Stomach (tissue), 9 donors: ENCODE data around the gene YARS1. TPM values are rescaled to one million over a fixed set of nuclear protein-coding genes. Genes with fewer than 3 reads are reported as not detected.

ENCODE experiments used
- DNase-seq, 2 donors: peaks; one replicate each; pipeline versions ENCODE4 v3.0.0 to v3.0.0-alpha.2; 2013 to 2019
- H3K27ac ChIP-seq, 5 donors: fragments of 200-600 bp in 4 of 5; sonication (generic) in 4 of 5; one replicate each; pipeline ENCODE4 v1.5.1; 2013 to 2019; ENCODE audit warnings: mild to moderate bottlenecking in 1 of 5, moderate library complexity in 1 of 5
- H3K27me3 ChIP-seq, 3 donors: fragments of 200-600 bp; sonication (generic); one replicate each; pipeline ENCODE4 v1.5.1; 2017 to 2019; ENCODE audit warnings: mixed run types in 1 of 3
- H3K36me3 ChIP-seq, 4 donors: fragments of 200-600 bp; sonication (generic); 1 replicate in 3 of 4; 2 replicates in 1 of 4; pipeline ENCODE4 v1.5.1; 2016 to 2019
- H3K4me1 ChIP-seq, 4 donors: fragments of 200-600 bp; sonication (generic); one replicate each; pipeline ENCODE4 v1.5.1; 2016 to 2019
- H3K4me3 ChIP-seq, 4 donors: fragments of 200-600 bp; sonication (generic) in 3 of 4; one replicate each; pipeline ENCODE4 v1.5.1; 2016 to 2019; ENCODE audit warnings: mild to moderate bottlenecking in 1 of 4
- H3K9me3 ChIP-seq, 4 donors: fragments of 200-600 bp; sonication (generic); one replicate each; pipeline ENCODE4 v1.5.1; 2016 to 2019
- EP300 ChIP-seq: sonication (generic); formaldehyde crosslinking; IDR thresholded peaks from one replicate; pipeline ENCODE4 v1.6.1; 2017; ENCODE audit warnings: antibody characterized with exemption
- POLR2A ChIP-seq, 4 donors: fragments of 450-650 bp; IDR thresholded peaks; one replicate each; pipeline ENCODE4 v1.6.1; 2016; ENCODE audit warnings: antibody characterized with exemption in 4 of 4, control low read depth in 2 of 4, mild to moderate bottlenecking in 1 of 4, moderate library complexity in 1 of 4
- POLR2AphosphoS5 ChIP-seq, 3 donors: sonication (generic); formaldehyde crosslinking; IDR thresholded peaks; one replicate each; pipeline ENCODE4 v1.6.1; 2016; ENCODE audit warnings: antibody characterized with exemption in 3 of 3
- WGBS, 5 donors: extraction: QIAGEN DNeasy Blood & Tissue Kit in 3 of 5; methylation state at CpG; one replicate each; pipeline versions ENCODE4 v1.1.5 to v1.1.7; 2013 to 2018; 5-methylcytosine and 5-hydroxymethylcytosine counted together
- intact Hi-C: fragments of 100-400 bp; cut with DNase I; formaldehyde crosslinking; loops from one replicate; pipeline ENCODE4 v1.15.1; 2023; ENCODE audit warnings: low total_unique reads
- polyA plus RNA-seq, 3 donors: library from polyadenylated mRNA; stranded (reverse); fragments of 200-250 nt; gene quantifications; one replicate each; pipeline ENCODE4 v1.2.3, GENCODE V29; 2013
- total RNA-seq, 5 donors: library from RNA; depleted of rRNA; stranded (reverse); fragments of >200 nt; gene quantifications; one replicate each; pipeline versions ENCODE4 v1.1.0 to v1.2.3, GENCODE V29; 2014 to 2016
- TF ChIP-seq, protein P1 (sequence below), 7 experiments: fragments of 450-650 bp in 4 of 7; fragments of 200-600 bp in 3 of 7; sonication (generic) in 3 of 7; IDR thresholded peaks; one replicate each; pipeline ENCODE4 v1.5.1; 2016 to 2019; ENCODE audit warnings: antibody characterized with exemption in 7 of 7, control low read depth in 2 of 7, mild to moderate bottlenecking in 1 of 7
- donor health status: healthy with polysubstance abuse.
- donor health status: Bipolar disorder and iron deficiency.
- donor health status: healthy.

The YARS1 gene
- total and polyA plus RNA-seq, 8 donors: 26.9 to 99.1 (median 55.4) TPM

- peaks cover 48 to 100% (median 98%) of the 10 kb centered on the region in 4 donors for H3K36me3 ChIP-seq
- no peaks in the 10 kb centered on the region for H3K4me1 ChIP-seq
- TF ChIP-seq, protein P1, sequence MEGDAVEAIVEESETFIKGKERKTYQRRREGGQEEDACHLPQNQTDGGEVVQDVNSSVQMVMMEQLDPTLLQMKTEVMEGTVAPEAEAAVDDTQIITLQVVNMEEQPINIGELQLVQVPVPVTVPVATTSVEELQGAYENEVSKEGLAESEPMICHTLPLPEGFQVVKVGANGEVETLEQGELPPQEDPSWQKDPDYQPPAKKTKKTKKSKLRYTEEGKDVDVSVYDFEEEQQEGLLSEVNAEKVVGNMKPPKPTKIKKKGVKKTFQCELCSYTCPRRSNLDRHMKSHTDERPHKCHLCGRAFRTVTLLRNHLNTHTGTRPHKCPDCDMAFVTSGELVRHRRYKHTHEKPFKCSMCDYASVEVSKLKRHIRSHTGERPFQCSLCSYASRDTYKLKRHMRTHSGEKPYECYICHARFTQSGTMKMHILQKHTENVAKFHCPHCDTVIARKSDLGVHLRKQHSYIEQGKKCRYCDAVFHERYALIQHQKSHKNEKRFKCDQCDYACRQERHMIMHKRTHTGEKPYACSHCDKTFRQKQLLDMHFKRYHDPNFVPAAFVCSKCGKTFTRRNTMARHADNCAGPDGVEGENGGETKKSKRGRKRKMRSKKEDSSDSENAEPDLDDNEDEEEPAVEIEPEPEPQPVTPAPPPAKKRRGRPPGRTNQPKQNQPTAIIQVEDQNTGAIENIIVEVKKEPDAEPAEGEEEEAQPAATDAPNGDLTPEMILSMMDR (IDR thresholded peaks at IDR 0.05): no peak
- DNase-seq: no peak
- intact Hi-C loops: no loop called here
- no peak overlapping the region for H3K27ac ChIP-seq
- no peak overlapping the region for H3K4me3 ChIP-seq
- no peaks in the 10 kb centered on the region for H3K9me3 ChIP-seq
- H3K27me3 ChIP-seq: no peaks in the 10 kb centered on the region
- 35 to 75% (median 52%) methylated on average over 1 of the region's 1 CpG for WGBS, 5 donors
Observed at GRCh38 chr1:32831878-32832277, 14.7 kb upstream of the YARS1 start.

DNA sequence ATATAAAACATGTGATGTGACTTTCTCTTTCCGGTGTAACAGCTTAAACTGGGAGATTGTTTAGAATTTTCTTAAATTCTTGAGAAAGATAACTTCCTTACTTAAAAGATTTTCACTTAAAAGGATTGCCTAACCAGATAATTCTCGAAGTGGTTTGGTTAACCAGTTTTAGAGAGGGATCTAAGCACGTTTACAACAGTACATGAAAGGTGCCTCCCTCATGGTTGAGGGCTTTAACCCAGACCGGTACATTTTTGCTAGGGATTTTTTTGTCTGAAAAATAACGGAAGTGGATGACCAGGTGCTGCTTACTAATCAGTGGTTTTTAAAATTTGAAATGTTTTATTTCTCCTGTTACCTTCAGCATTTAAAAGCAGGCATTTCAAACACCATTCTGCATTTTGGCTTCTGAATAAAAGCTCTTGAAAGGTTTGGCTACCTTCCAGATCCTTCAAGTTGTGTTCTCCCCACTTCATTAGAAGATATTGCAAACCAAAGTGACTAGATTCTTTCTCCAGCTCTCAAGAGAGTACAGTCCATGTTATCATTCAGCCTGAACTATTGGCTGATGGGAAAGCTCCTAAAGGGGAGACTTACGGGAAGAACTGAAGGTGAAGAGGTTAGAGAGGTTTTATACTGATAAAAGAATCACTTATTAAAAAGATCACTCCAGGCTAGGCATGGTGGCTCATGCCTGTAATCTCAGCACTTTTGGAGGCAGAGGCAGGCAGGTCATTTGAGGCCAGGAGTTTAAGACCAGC, 13.1 kb upstream of the YARS1 start:
- Histone ChIP-seq H3K36me3 (peaks cover 51 to 100% (median 100%) of the 10 kb centered on the region in 4 donors), H3K27me3 (no peaks in the 10 kb centered on the region), H3K27ac (no peak overlapping the region), H3K9me3 (no peaks in the 10 kb centered on the region), H3K4me1 (no peaks in the 10 kb centered on the region), H3K4me3 (no peak overlapping the region)
- intact Hi-C loops: no loop called here
- TF ChIP-seq POLR2AphosphoS5 (IDR thresholded peaks at IDR 0.05) (no peak), POLR2A (IDR thresholded peaks at IDR 0.05) (no peak), EP300 (no peak)
- TF ChIP-seq, protein P1 (IDR thresholded peaks at IDR 0.05): no peak
- no peak for DNase-seq
- WGBS, 5 donors: 84 to 89% (median 89%) methylated on average over 6 of the region's 6 CpGs

DNA sequence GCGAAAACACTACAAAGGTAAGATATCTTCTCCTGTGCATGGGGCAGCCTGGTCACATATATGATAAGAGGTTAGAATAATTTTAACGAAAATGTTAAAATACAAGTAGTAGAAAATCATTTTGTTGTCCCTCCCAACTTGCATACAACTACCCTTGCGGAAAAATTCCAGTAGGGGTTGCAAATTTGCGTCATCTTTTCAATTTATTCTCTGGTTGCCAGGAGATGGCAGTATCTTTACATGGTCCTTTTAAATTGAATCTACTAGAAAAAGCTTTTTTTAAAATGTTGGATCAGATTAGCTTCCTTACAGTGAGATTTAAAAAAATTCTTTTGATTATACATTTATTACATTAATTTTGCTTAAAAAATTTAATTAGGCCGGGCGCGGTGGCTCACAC, 11.2 kb upstream of the YARS1 start:
- Histone ChIP-seq H3K9me3 (no peaks in the 10 kb centered on the region), H3K4me1 (no peaks in the 10 kb centered on the region), H3K27me3 (no peaks in the 10 kb centered on the region), H3K36me3 (peaks cover 45 to 83% (median 81%) of the 10 kb centered on the region in 4 donors), H3K27ac (no peak overlapping the region), H3K4me3 (no peak overlapping the region)
- intact Hi-C loops: no loop called here
- TF ChIP-seq EP300 (no peak), POLR2A (IDR thresholded peaks at IDR 0.05) (no peak), POLR2AphosphoS5 (IDR thresholded peaks at IDR 0.05) (no peak)
- TF ChIP-seq, protein P1 (IDR thresholded peaks at IDR 0.05): no peak
- 90 to 95% (median 92%) methylated on average over 7 of the region's 7 CpGs for WGBS, 5 donors
- DNase-seq: peak in 1 of 2 donors; percentile 42

DNA sequence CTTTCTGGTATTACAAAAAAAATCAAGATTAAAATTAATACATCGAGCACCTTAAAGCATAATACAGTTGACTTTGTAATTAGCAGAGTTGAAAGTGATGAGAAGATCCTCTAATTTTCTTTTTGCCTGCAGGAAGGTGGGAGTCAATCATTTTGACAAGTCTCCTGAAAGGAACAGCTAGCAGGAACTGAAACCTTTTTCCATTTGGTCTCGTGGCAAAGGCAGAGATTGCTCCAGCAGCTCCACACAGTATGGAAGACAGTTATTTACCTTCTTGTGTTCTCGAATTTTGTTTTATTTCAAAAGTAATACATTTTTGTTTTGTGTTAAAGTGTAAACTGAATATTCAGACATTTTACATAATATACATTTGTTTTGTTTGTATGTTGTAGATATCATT, 8.0 kb upstream of the YARS1 start:
- intact Hi-C loops: no loop called here
- H3K9me3 ChIP-seq: no peaks in the 10 kb centered on the region

More for the DNA sequence above, 8.0 kb upstream of the YARS1 start:
- TF ChIP-seq POLR2A (IDR thresholded peaks at IDR 0.05) (no peak), EP300 (no peak)
- TF ChIP-seq, protein P1 (IDR thresholded peaks at IDR 0.05): no peak
- H3K27ac ChIP-seq: no peak overlapping the region
- no peak overlapping the region for H3K4me3 ChIP-seq
- H3K36me3 ChIP-seq: peaks cover 34 to 51% (median 50%) of the 10 kb centered on the region in 4 donors
- H3K27me3 ChIP-seq: no peaks in the 10 kb centered on the region
- WGBS, 5 donors: 82 to 93% (median 86%) methylated on average over 3 of the region's 3 CpGs
- peaks cover 0 to 11% (median 0%) of the 10 kb centered on the region in 4 donors for H3K4me1 ChIP-seq
- no peak for DNase-seq
